ENCODE data around the gene TMEM234. TPM values are rescaled to one million over a fixed set of nuclear protein-coding genes. Genes with fewer than 3 reads are reported as not detected.

Gene TMEM234
- total and polyA plus RNA-seq, 2 of the 8 experiments (the other 6 are each of a cell fraction or from before 2014, with no cell fraction given), result 8.7 to 8.9 TPM

DNA sequence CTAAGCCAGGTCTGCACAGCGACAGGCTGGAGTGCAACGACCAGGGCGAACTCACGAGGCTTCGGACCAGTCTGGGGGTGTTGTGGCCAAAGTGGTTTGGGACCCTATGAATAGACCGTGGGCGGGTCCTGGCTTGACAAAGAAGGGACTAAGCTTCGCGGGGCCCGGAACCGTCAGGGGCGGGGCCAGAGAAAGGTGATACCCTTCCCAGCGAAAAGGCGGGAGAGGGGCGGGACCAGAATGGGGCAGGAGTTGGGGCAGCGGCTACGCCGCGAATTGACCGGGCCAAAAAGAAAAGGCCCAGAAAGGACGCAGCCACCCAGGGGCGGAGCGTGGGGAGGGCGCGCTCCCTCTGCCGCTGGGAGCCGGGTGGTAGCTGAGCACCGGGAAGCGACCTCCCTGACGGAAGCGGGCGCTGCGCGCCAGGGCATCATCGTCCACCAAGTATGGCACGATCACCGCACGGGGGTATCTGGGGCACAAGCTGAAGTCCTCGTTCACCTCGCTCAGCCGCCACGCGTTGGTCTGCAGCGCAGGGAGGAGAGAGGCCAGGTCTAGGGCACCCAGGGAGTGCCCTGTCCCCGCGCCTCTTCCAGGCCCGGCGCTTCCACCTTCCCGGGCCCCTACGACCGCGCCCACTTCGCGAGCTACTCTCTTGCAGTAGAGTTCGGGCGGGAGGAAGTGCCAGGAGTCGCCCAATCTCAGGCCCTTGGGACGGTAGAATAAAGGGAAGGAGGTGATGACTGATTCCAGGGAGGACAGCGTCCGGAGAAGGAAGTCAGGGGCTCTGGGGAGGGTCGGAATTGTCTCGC lies 18.2 kb upstream of the TMEM234 start:
- Histone ChIP-seq H2BK12ac (ENCODE audit: low read depth, low read length) (peak overlapping the region; percentile 95; the same call in 1 of the 2 replicates), H2AK5ac (ENCODE audit: low read depth, low read length) (no peak overlapping the region), H3K27ac (ENCODE audit: low read depth, low read length) (peak overlapping the region; percentile 55), H4K5ac (ENCODE audit: insufficient read length, low read depth, low read length) (peak overlapping the region; percentile 87), H3K4me1 (replicated peaks in 1 of 4; ENCODE audit: control insufficient read depth in 3 of 4, insufficient read depth in 4 of 4, low read length in 3 of 4) (peaks cover 0 to 7% (median 3%) of the 10 kb centered on the region in 4 experiments; a peak in 3 of 7 replicates), H3K4me2 (ENCODE audit: insufficient read depth in 1 of 2, low read depth in 2 of 2, low read length in 2 of 2) (peak overlapping the region; percentile 84 to 92), H3K27me3 (replicated peaks in 1 of 4; ENCODE audit: control insufficient read depth in 3 of 4, extremely low read depth in 1 of 4, insufficient read depth in 3 of 4, low read length in 3 of 4) (no peaks in the 10 kb centered on the region; a peak in 1 of 7 replicates), H2BK120ac (replicated peaks; ENCODE audit: low read depth, low read length) (no peak overlapping the region), H3K9ac (replicated peaks in 1 of 4; ENCODE audit: extremely low read depth in 1 of 4, low read depth in 3 of 4, low read length in 3 of 4) (peak overlapping the region; percentile 63 to 79 (median 72)), H4K8ac (ENCODE audit: extremely low read depth, insufficient read depth, low read length) (peak overlapping the region; percentile 87; the same call in 1 of the 2 replicates), H4K91ac (replicated peaks; ENCODE audit: insufficient read length, low read length) (peak overlapping the region; percentile 96), H3K36me3 (ENCODE audit: control insufficient read depth in 2 of 4, insufficient read depth in 4 of 4, low read length in 3 of 4) (no peaks in the 10 kb centered on the region; a peak in 1 of 8 replicates), H3K79me1 (ENCODE audit: low read depth, low read length) (no peaks in the 10 kb centered on the region), H2BK20ac (ENCODE audit: low read length) (no peak overlapping the region), H3K79me2 (ENCODE audit: control insufficient read depth in 1 of 2, insufficient read depth in 2 of 2, low read length in 2 of 2) (no peaks in the 10 kb centered on the region), H2BK15ac (ENCODE audit: low read length) (peak overlapping the region; percentile 98; the same call in 1 of the 2 replicates), H3K4ac (replicated peaks; ENCODE audit: insufficient read length, low read depth, low read length) (peak overlapping the region; percentile 90), H3K4me3 (ENCODE audit: extremely low read depth in 1 of 4, insufficient read depth in 2 of 4, low read depth in 3 of 4, low read length in 4 of 4) (peak overlapping the region; percentile 65 to 91 (median 68)), H3K18ac (ENCODE audit: extremely low read depth, low read length) (peak overlapping the region; percentile 99), H2BK5ac (ENCODE audit: low read depth, low read length) (peak overlapping the region; percentile 96), H3K56ac (replicated peaks; ENCODE audit: insufficient read length, low read depth, low read length) (peak overlapping the region; percentile 49), H3K23me2 (ENCODE audit: low read depth, low read length) (peaks cover 16% of the 10 kb centered on the region), H2AFZ (ENCODE audit: low read length) (peak overlapping the region; percentile 62; the same call in 1 of the 2 replicates), H3K23ac (ENCODE audit: insufficient read length) (no peak overlapping the region), H4K20me1 (replicated peaks in 1 of 2; ENCODE audit: control insufficient read depth in 1 of 2, insufficient read depth in 2 of 2, low read length in 2 of 2) (no peaks in the 10 kb centered on the region), H3K14ac (ENCODE audit: insufficient read length) (no peak overlapping the region), H3K9me3 (ENCODE audit: insufficient read depth in 2 of 2, low read depth in 1 of 2, low read length in 1 of 2) (no peaks in the 10 kb centered on the region)
- no peak for FAIRE-seq
- POLR2A ChIA-PET (ENCODE audit: partially characterized antibody), result interaction anchor here (0.7 to 9.1 kb wide), 41 partner anchors 9 to 296 kb away, joined by 3 to 73 read pairs (median 5); partner anchors contain the start of genes BSDC1, CCDC28B, EIF3I and HDAC1
- CTCF ChIA-PET (ENCODE audit: partially characterized antibody), result interaction anchor here (0.6 to 7.3 kb wide), 24 partner anchors 7 to 457 kb away, joined by 3 to 70 read pairs (median 4); partner anchors contain the start of genes FAM167B, IQCC and LCK
- peak; percentile 85 to 96 for DNase-seq (ENCODE audit: low read depth in 1 of 2, low spot score in 2 of 2)
- WGBS, 2 experiments (ENCODE audit: extremely low coverage in 1 of 2, insufficient coverage in 1 of 2, insufficient read length in 1 of 2, insufficient replicate concordance in 2 of 2, low coverage in 1 of 2, low lambda C conversion rate in 2 of 2, missing lambda C conversion rate in 1 of 2), result 2% methylated on average over 57 of the region's 62 CpGs; no CpG with 5 or more reads in 1 of the 2 experiments
- no peak for TF ChIP-seq HDAC6 (IDR thresholded peaks at IDR 0.05; ENCODE audit: low read depth, low read length)
- TF ChIP-seq TAF1 (IDR thresholded peaks at IDR 0.05; ENCODE audit: low read depth, low read length), result peak; percentile 77
- peak in 2 of 3 experiments; percentile 16 to 27; a peak in 3 of 4 replicates for TF ChIP-seq CTCF (IDR thresholded peaks at IDR 0.05; ENCODE audit: control extremely low read depth in 1 of 3, insufficient read depth in 1 of 3, low read depth in 1 of 3, low read length in 3 of 3)
- no peak for TF ChIP-seq ATF3 (IDR thresholded peaks at IDR 0.05; ENCODE audit: insufficient read depth, low read depth, low read length)
- no peak for TF ChIP-seq BRCA1 (IDR thresholded peaks at IDR 0.05; ENCODE audit: low read depth, low read length)
- TF ChIP-seq JUN (IDR thresholded peaks at IDR 0.05; ENCODE audit: low read depth, low read length), result no peak
- peak; percentile 53 for TF ChIP-seq TBP (IDR thresholded peaks at IDR 0.05; ENCODE audit: low read depth, low read length)

Data from H1 (cell line).